ENCODE results near the gene TBX6.

DNA sequence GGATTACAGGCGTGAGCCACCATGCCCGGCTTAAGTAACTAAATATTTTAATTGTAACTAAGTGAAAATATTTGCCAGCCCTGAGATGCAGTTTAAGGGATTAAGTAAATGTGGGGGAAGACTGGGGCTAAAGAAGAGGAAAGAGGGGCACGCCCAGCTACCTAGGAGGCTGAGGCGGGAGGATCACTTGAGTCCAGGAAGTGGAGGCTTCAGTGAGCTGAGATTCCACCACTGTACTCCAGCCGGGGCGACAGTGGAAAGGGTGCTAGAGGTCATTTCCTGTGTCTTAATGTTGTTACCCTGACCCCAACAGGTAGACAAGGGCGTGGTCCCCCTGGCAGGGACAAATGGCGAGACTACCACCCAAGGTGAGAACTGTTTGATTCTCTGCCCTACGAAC is 23.4 kb downstream of the TBX6 start:
- TF ChIP-seq, protein P1, sequence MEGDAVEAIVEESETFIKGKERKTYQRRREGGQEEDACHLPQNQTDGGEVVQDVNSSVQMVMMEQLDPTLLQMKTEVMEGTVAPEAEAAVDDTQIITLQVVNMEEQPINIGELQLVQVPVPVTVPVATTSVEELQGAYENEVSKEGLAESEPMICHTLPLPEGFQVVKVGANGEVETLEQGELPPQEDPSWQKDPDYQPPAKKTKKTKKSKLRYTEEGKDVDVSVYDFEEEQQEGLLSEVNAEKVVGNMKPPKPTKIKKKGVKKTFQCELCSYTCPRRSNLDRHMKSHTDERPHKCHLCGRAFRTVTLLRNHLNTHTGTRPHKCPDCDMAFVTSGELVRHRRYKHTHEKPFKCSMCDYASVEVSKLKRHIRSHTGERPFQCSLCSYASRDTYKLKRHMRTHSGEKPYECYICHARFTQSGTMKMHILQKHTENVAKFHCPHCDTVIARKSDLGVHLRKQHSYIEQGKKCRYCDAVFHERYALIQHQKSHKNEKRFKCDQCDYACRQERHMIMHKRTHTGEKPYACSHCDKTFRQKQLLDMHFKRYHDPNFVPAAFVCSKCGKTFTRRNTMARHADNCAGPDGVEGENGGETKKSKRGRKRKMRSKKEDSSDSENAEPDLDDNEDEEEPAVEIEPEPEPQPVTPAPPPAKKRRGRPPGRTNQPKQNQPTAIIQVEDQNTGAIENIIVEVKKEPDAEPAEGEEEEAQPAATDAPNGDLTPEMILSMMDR (IDR thresholded peaks at IDR 0.05): no peak
- no peak for TF ChIP-seq NFATC4 (CRISPR knock-in tag; IDR thresholded peaks at IDR 0.05)
- TF ChIP-seq FOXP1 (CRISPR knock-in tag; IDR thresholded peaks at IDR 0.05; ENCODE audit: borderline replicate concordance): no peak
- TF ChIP-seq ZNF263 (CRISPR knock-in tag; IDR thresholded peaks at IDR 0.05; ENCODE audit: low read depth): no peak
- no peak for TF ChIP-seq ZNF121 (CRISPR knock-in tag; IDR thresholded peaks at IDR 0.05)
- TF ChIP-seq CREM (CRISPR knock-in tag; IDR thresholded peaks at IDR 0.05): no peak
- no peak for TF ChIP-seq NFE2L1 (CRISPR knock-in tag; IDR thresholded peaks at IDR 0.05)

All from WTC11 (cell line).